ENCODE results near the gene AKAP9.
"Not testable (repeated sequence)": the region's sequence is repeated elsewhere in the genome, so short reads cannot be mapped to it uniquely, and the experiment has no call there.

Gene AKAP9

GRCh38 chr7:92064438-92065029, 123.9 kb downstream of the AKAP9 start:
- no peak for DNase-seq (ENCODE audit: low read depth)

- DNase-seq (ENCODE audit: low read depth): no peak
Measured at GRCh38 chr7:92071032-92071431, 130.4 kb downstream of the AKAP9 start.

- no peak for DNase-seq (ENCODE audit: low read depth)
Measured at GRCh38 chr7:92072121-92072520, 131.5 kb downstream of the AKAP9 start.

- DNase-seq (ENCODE audit: low read depth): no peak
Measured at GRCh38 chr7:92072708-92073107, 132.0 kb downstream of the AKAP9 start.

GRCh38 chr7:92075455-92076158, 134.9 kb downstream of the AKAP9 start:
- no peak for DNase-seq (ENCODE audit: low read depth)

GRCh38 chr7:92076509-92076908, 135.8 kb downstream of the AKAP9 start:
- DNase-seq (ENCODE audit: low read depth): no peak

GRCh38 chr7:92083922-92084321, 143.3 kb downstream of the AKAP9 start:
- DNase-seq (ENCODE audit: low read depth): not testable (repeated sequence)

GRCh38 chr7:92088266-92088665, 147.6 kb downstream of the AKAP9 start:
- no peak for DNase-seq (ENCODE audit: low read depth)

- DNase-seq (ENCODE audit: low read depth): no peak
Measured at GRCh38 chr7:92092210-92092609, 151.5 kb downstream of the AKAP9 start.

GRCh38 chr7:92095380-92095779, 154.7 kb downstream of the AKAP9 start:
- DNase-seq (ENCODE audit: low read depth): no peak

GRCh38 chr7:92100534-92100933, 159.9 kb downstream of the AKAP9 start:
- DNase-seq (ENCODE audit: low read depth): no peak

GRCh38 chr7:92102862-92103261, 162.2 kb downstream of the AKAP9 start:
- not testable (repeated sequence) for DNase-seq (ENCODE audit: low read depth)

GRCh38 chr7:92108821-92109220, 168.2 kb downstream of the AKAP9 start:
- no peak for DNase-seq (ENCODE audit: low read depth)

- DNase-seq (ENCODE audit: low read depth): no peak
Measured at GRCh38 chr7:92110857-92111256, 170.2 kb downstream of the AKAP9 start.

- DNase-seq (ENCODE audit: low read depth): no peak
Measured at GRCh38 chr7:92115821-92116220, 175.2 kb downstream of the AKAP9 start.

- no peak for DNase-seq (ENCODE audit: low read depth)
Measured at GRCh38 chr7:92116949-92117348, 176.3 kb downstream of the AKAP9 start.

GRCh38 chr7:92119213-92119759, 178.6 kb downstream of the AKAP9 start:
- no peak for DNase-seq (ENCODE audit: low read depth)

GRCh38 chr7:92121681-92122080, 181.0 kb downstream of the AKAP9 start:
- no peak for DNase-seq (ENCODE audit: low read depth)

GRCh38 chr7:92131093-92131492, 190.4 kb downstream of the AKAP9 start:
- no peak for DNase-seq (ENCODE audit: low read depth)

- no peak for DNase-seq (ENCODE audit: low read depth)
Measured at GRCh38 chr7:92131764-92132330, 191.2 kb downstream of the AKAP9 start.

GRCh38 chr7:92133133-92133736, 192.6 kb downstream of the AKAP9 start:
- DNase-seq (ENCODE audit: low read depth): no peak

GRCh38 chr7:92133737-92134270, 193.1 kb downstream of the AKAP9 start:
- DNase-seq (ENCODE audit: low read depth): peak; percentile 46
